Thyroid gland (tissue), 4 donors: ENCODE data around the gene MMD2. TPM values are rescaled to one million over a fixed set of nuclear protein-coding genes. Genes with fewer than 3 reads are reported as not detected.
"Not testable (repeated sequence)": the region's sequence is repeated elsewhere in the genome, so short reads cannot be mapped to it uniquely, and the experiment has no call there.

Experiments used
- DNase-seq, 2 donors: peaks; one replicate each; pipeline ENCODE4 v3.0.0-alpha.2; 2019
- H3K27ac ChIP-seq, 3 donors: fragments of 200-600 bp; sonication (generic); 1 replicate in 2 of 3; 2 replicates in 1 of 3; pipeline ENCODE4 v1.5.1; 2016 to 2019; ENCODE audit warnings: mild to moderate bottlenecking in 1 of 3, moderate library complexity in 1 of 3
- H3K27me3 ChIP-seq: fragments of 200-600 bp; sonication (generic); one replicate; pipeline ENCODE4 v1.5.1; 2019
- H3K36me3 ChIP-seq, 2 donors: fragments of 200-600 bp; sonication (generic); one replicate each; pipeline ENCODE4 v1.5.1; 2016 to 2019
- H3K4me1 ChIP-seq, 2 donors: fragments of 200-600 bp; sonication (generic); one replicate each; pipeline ENCODE4 v1.5.1; 2017 to 2019
- H3K4me3 ChIP-seq, 3 donors: fragments of 200-600 bp; sonication (generic); replicated peaks in 1 of 3; 1 replicate in 2 of 3; 2 replicates in 1 of 3; pipeline ENCODE4 v1.5.1; 2016; ENCODE audit warnings: mild to moderate bottlenecking in 1 of 3
- H3K9me3 ChIP-seq: fragments of 200-600 bp; sonication (generic); one replicate; pipeline ENCODE4 v1.5.1; 2017
- CTCF ChIP-seq, 6 experiments: fragments of 200-600 bp in 3 of 6; fragments of 450-650 bp in 3 of 6; sonication (generic) in 3 of 6; IDR thresholded peaks; one replicate each; pipeline ENCODE4 v1.5.1; 2016 to 2019; ENCODE audit warnings: antibody characterized with exemption in 6 of 6, mild to moderate bottlenecking in 2 of 6, inconsistent platforms in 1 of 6, moderate library complexity in 1 of 6
- POLR2A ChIP-seq, 2 donors: fragments of 450-650 bp; IDR thresholded peaks; one replicate each; pipeline ENCODE4 v1.6.1; 2017; ENCODE audit warnings: antibody characterized with exemption in 2 of 2, mild to moderate bottlenecking in 2 of 2, moderate library complexity in 1 of 2
- WGBS, 2 donors: methylation state at CpG; one replicate each; pipeline ENCODE4 v1.1.5; 2017; 5-methylcytosine and 5-hydroxymethylcytosine counted together
- intact Hi-C: fragments of 100-400 bp; cut with DNase I; formaldehyde crosslinking; loops from one replicate; pipeline ENCODE4 v1.15.1; 2023
- total RNA-seq, 4 donors: library from RNA; depleted of rRNA; stranded (reverse); fragments of >200 nt; gene quantifications; one replicate each; pipeline ENCODE4 v1.2.3, GENCODE V29; 2016

Gene MMD2
- total RNA-seq, 4 donors from 2014 or later, result 0.13 TPM; not detected in 3

- TF ChIP-seq POLR2A (IDR thresholded peaks at IDR 0.05) (no peak), CTCF (IDR thresholded peaks at IDR 0.05) (no peak)
- H3K9me3 ChIP-seq, result no peaks in the 10 kb centered on the region
- no peak overlapping the region for H3K4me3 ChIP-seq
- WGBS, 2 donors, result 83 to 95% methylated on average over 7 of the region's 7 CpGs
- no peaks in the 10 kb centered on the region for H3K4me1 ChIP-seq
- H3K27me3 ChIP-seq, result no peaks in the 10 kb centered on the region
- H3K27ac ChIP-seq, result no peak overlapping the region
- peaks cover 12 to 16% of the 10 kb centered on the region in 2 donors for H3K36me3 ChIP-seq
- intact Hi-C loops, result no loop called here
- no peak for DNase-seq
These were observed 39.9 kb upstream of the MMD2 start for GRCh38 chr7:4998910-4999309.

- DNase-seq, result no peak
- WGBS, 2 donors, result 85 to 95% methylated on average over 3 of the region's 3 CpGs
- H3K9me3 ChIP-seq, result no peaks in the 10 kb centered on the region
- no peak overlapping the region for H3K4me3 ChIP-seq
- peaks cover 14 to 16% of the 10 kb centered on the region in 2 donors for H3K36me3 ChIP-seq
- H3K27me3 ChIP-seq, result no peaks in the 10 kb centered on the region
- H3K4me1 ChIP-seq, result no peaks in the 10 kb centered on the region
- no peak for TF ChIP-seq CTCF (IDR thresholded peaks at IDR 0.05)
- no peak for TF ChIP-seq POLR2A (IDR thresholded peaks at IDR 0.05)
- no peak overlapping the region for H3K27ac ChIP-seq
- intact Hi-C loops, result no loop called here
These were observed 39.3 kb upstream of the MMD2 start for GRCh38 chr7:4998244-4998643.

- H3K4me3 ChIP-seq, result no peak overlapping the region
- WGBS, 2 donors, result 84 to 88% methylated on average over 6 of the region's 7 CpGs
- H3K9me3 ChIP-seq, result no peaks in the 10 kb centered on the region
- no peaks in the 10 kb centered on the region for H3K4me1 ChIP-seq
- TF ChIP-seq POLR2A (IDR thresholded peaks at IDR 0.05) (no peak), CTCF (IDR thresholded peaks at IDR 0.05) (no peak)
- intact Hi-C loops, result no loop called here
- no peak overlapping the region for H3K27ac ChIP-seq
- no peaks in the 10 kb centered on the region for H3K27me3 ChIP-seq
- peaks cover 17 to 18% of the 10 kb centered on the region in 2 donors for H3K36me3 ChIP-seq
- no peak for DNase-seq
These were observed 37.8 kb upstream of the MMD2 start for GRCh38 chr7:4996696-4997222.

- Histone ChIP-seq H3K36me3 (peaks cover 20 to 22% of the 10 kb centered on the region in 2 donors), H3K4me3 (no peak overlapping the region), H3K4me1 (no peaks in the 10 kb centered on the region), H3K27ac (no peak overlapping the region), H3K27me3 (no peaks in the 10 kb centered on the region), H3K9me3 (no peaks in the 10 kb centered on the region)
- WGBS, 2 donors, result 94 to 95% methylated on average over 10 of the region's 10 CpGs
- intact Hi-C loops, result no loop called here
- no peak for TF ChIP-seq POLR2A (IDR thresholded peaks at IDR 0.05)
- TF ChIP-seq CTCF (IDR thresholded peaks at IDR 0.05), result no peak
- DNase-seq, result no peak
These were observed 36.5 kb upstream of the MMD2 start for GRCh38 chr7:4995429-4995969.

GRCh38 chr7:4993471-4993870 lies 34.5 kb upstream of the MMD2 start:
- Histone ChIP-seq H3K4me3 (no peak overlapping the region), H3K36me3 (peaks cover 26 to 30% of the 10 kb centered on the region in 2 donors), H3K4me1 (no peaks in the 10 kb centered on the region), H3K27me3 (no peaks in the 10 kb centered on the region), H3K27ac (no peak overlapping the region), H3K9me3 (no peaks in the 10 kb centered on the region)
- DNase-seq, result no peak
- intact Hi-C loops, result no loop called here
- WGBS, 2 donors, result 93 to 94% methylated on average over 8 of the region's 8 CpGs
- TF ChIP-seq POLR2A (IDR thresholded peaks at IDR 0.05) (no peak), CTCF (IDR thresholded peaks at IDR 0.05) (no peak)

- H3K27ac ChIP-seq, DNase-seq, H3K9me3 ChIP-seq, intact Hi-C loops, H3K4me3 ChIP-seq, H3K27me3 ChIP-seq, H3K4me1 ChIP-seq: not testable (repeated sequence)
- WGBS, 2 donors, result 40% methylated on average over 1 of the region's 2 CpGs; no CpG with 5 or more reads in 1 of the 2 donors
- peaks cover 24 to 34% of the 10 kb centered on the region in 2 donors for H3K36me3 ChIP-seq
These were observed 23.8 kb upstream of the MMD2 start for GRCh38 chr7:4982741-4983140.

GRCh38 chr7:4981295-4981890 lies 22.4 kb upstream of the MMD2 start:
- 80 to 81% methylated on average over 17 of the region's 17 CpGs for WGBS, 2 donors
- H3K4me1 ChIP-seq, intact Hi-C loops, H3K9me3 ChIP-seq, H3K27ac ChIP-seq, H3K4me3 ChIP-seq, H3K27me3 ChIP-seq: not testable (repeated sequence)
- H3K36me3 ChIP-seq, result peaks cover 26 to 33% of the 10 kb centered on the region in 2 donors
- peak; percentile 59 to 65 for DNase-seq

GRCh38 chr7:4975626-4976025 lies 16.6 kb upstream of the MMD2 start:
- not testable (repeated sequence) for H3K9me3 ChIP-seq, H3K4me3 ChIP-seq, H3K27ac ChIP-seq, H3K27me3 ChIP-seq, H3K4me1 ChIP-seq
- intact Hi-C loops, result loop anchor here (10.0 kb wide), 1 partner anchor 109 kb away; no protein-coding TSS in a partner anchor
- H3K36me3 ChIP-seq, result peaks cover 12 to 17% of the 10 kb centered on the region in 2 donors
- DNase-seq, result peak in 1 of 2 donors; percentile 67
- WGBS, 2 donors, result 76 to 90% methylated on average over 13 of the region's 13 CpGs
